ENCODE results near the gene CELSR1. TPM values are rescaled to one million over a fixed set of nuclear protein-coding genes. Genes with fewer than 3 reads are reported as not detected.

The CELSR1 gene
- total RNA-seq, 1 donor from 2014 or later = 18.8 TPM

GRCh38 chr22:46480396-46480795, 57.0 kb downstream of the CELSR1 start:
- peaks cover 10% of the 10 kb centered on the region for H3K27me3 Mint-ChIP-seq (ENCODE audit: low read depth)
- no peak for DNase-seq (ENCODE audit: low spot score in 2 of 2, unreplicated experiment in 2 of 2)
- no peak for TF ChIP-seq CTCF (IDR thresholded peaks at IDR 0.05; ENCODE audit: unreplicated experiment)
- no peak overlapping the region for H3K27ac Mint-ChIP-seq
- H3K4me3 Mint-ChIP-seq = no peak overlapping the region
- H3K4me1 Mint-ChIP-seq = peaks cover 14% of the 10 kb centered on the region
- H3K36me3 Mint-ChIP-seq = peaks cover 10% of the 10 kb centered on the region
- peaks cover 14% of the 10 kb centered on the region for H3K9me3 Mint-ChIP-seq

DNA sequence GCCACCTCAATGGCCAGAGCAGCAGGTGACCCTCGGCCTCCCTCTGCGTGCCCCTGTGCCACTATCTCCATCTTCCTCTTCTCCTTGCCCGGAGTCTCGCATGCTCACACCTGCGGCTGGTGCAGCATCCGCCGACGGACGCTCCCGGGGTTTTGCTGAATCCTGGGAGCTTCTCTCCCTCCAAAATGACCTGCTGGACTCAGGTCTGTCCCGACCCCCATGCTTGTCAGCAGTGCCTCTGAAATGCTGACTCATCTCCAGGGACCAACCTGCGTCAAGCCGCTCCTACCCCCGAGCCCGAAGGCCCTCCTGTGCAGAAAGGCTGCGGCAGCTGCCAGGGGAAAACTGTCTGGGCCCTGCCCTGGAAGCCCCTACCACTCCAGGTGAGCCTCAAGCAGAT, 58.4 kb downstream of the CELSR1 start:
- peaks cover 15% of the 10 kb centered on the region for H3K36me3 Mint-ChIP-seq

DNA sequence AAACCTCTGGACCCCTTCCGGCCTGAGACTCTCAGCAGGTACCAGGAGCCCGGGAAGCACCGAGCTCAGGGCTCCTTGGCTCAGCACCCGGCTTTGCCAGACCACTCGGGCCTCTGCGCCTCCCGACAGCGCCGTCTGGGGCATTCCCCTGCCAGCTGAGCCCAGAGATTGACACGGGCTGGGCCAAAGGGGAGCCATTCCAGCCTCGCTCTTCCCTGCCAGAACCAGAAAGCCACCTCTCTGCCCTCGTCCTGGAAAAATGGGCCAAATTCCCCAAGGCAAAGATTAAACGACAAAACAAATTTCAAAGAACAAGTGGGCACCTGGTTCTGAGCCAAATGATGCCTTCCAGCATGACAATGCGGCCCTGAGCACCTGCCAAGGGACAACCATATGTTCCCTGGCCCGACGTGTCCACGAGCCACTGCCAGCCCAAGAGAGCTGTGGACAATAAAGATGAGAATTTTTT, 59.3 kb downstream of the CELSR1 start:
- Mint-ChIP-seq H3K4me3 (no peak overlapping the region), H3K9me3 (peaks cover 23% of the 10 kb centered on the region), H3K27me3 (ENCODE audit: low read depth) (peaks cover 10% of the 10 kb centered on the region)

More for the DNA sequence above, 58.4 kb downstream of the CELSR1 start:
- Mint-ChIP-seq H3K4me3 (no peak overlapping the region), H3K9me3 (peaks cover 23% of the 10 kb centered on the region), H3K27me3 (ENCODE audit: low read depth) (peaks cover 10% of the 10 kb centered on the region), H3K4me1 (peaks cover 7% of the 10 kb centered on the region), H3K27ac (no peak overlapping the region)
- no peak for TF ChIP-seq CTCF (IDR thresholded peaks at IDR 0.05; ENCODE audit: unreplicated experiment)
- no peak for DNase-seq (ENCODE audit: low spot score in 2 of 2, unreplicated experiment in 2 of 2)

GRCh38 chr22:46476547-46476941, 60.9 kb downstream of the CELSR1 start:
- Mint-ChIP-seq H3K27ac (no peak overlapping the region), H3K4me1 (peaks cover 7% of the 10 kb centered on the region), H3K27me3 (ENCODE audit: low read depth) (peaks cover 19% of the 10 kb centered on the region), H3K9me3 (peaks cover 15% of the 10 kb centered on the region), H3K36me3 (peaks cover 10% of the 10 kb centered on the region), H3K4me3 (no peak overlapping the region)
- TF ChIP-seq CTCF (IDR thresholded peaks at IDR 0.05; ENCODE audit: unreplicated experiment) = no peak
- DNase-seq (ENCODE audit: low spot score in 2 of 2, unreplicated experiment in 2 of 2) = no peak

More for the DNA sequence above, 59.3 kb downstream of the CELSR1 start:
- DNase-seq (ENCODE audit: low spot score in 2 of 2, unreplicated experiment in 2 of 2) = no peak
- peaks cover 7% of the 10 kb centered on the region for H3K4me1 Mint-ChIP-seq
- H3K36me3 Mint-ChIP-seq = peaks cover 15% of the 10 kb centered on the region
- no peak overlapping the region for H3K27ac Mint-ChIP-seq
- TF ChIP-seq CTCF (IDR thresholded peaks at IDR 0.05; ENCODE audit: unreplicated experiment) = no peak

- H3K36me3 Mint-ChIP-seq = peaks cover 10% of the 10 kb centered on the region
- H3K27ac Mint-ChIP-seq = no peak overlapping the region
- no peak overlapping the region for H3K4me3 Mint-ChIP-seq
- peaks cover 10% of the 10 kb centered on the region for H3K27me3 Mint-ChIP-seq (ENCODE audit: low read depth)
- no peak for DNase-seq (ENCODE audit: low spot score in 2 of 2, unreplicated experiment in 2 of 2)
- peaks cover 1% of the 10 kb centered on the region for H3K4me1 Mint-ChIP-seq
- H3K9me3 Mint-ChIP-seq = peaks cover 15% of the 10 kb centered on the region
- no peak for TF ChIP-seq CTCF (IDR thresholded peaks at IDR 0.05; ENCODE audit: unreplicated experiment)
Observed at GRCh38 chr22:46473896-46474557, 63.4 kb downstream of the CELSR1 start.
